ENCODE data around the gene PSMD12. TPM values are rescaled to one million over a fixed set of nuclear protein-coding genes. Genes with fewer than 3 reads are reported as not detected.
"Not testable (repeated sequence)": the region's sequence is repeated elsewhere in the genome, so short reads cannot be mapped to it uniquely, and the experiment has no call there.

Gene PSMD12
- 57.5 TPM for total RNA-seq

- peak; percentile 87 to 91 for DNase-seq (ENCODE audit: low spot score in 2 of 2)
- FAIRE-seq = no peak
Observed at GRCh38 chr17:67366193-67367157, at the start of gene PSMD12. Gene PSMD12 (minus strand): TSS chr17:67366577. CDS start chr17:67366519, 58 bp downstream.

- DNase-seq (ENCODE audit: low spot score in 2 of 2) = no peak
- no peak for FAIRE-seq
Observed at GRCh38 chr17:67415291-67415690, 48.9 kb upstream of the PSMD12 start.

GRCh38 chr17:67414559-67414958 is 48.2 kb upstream of the PSMD12 start:
- DNase-seq (ENCODE audit: low spot score in 2 of 2) = no peak
- FAIRE-seq = no peak

DNA sequence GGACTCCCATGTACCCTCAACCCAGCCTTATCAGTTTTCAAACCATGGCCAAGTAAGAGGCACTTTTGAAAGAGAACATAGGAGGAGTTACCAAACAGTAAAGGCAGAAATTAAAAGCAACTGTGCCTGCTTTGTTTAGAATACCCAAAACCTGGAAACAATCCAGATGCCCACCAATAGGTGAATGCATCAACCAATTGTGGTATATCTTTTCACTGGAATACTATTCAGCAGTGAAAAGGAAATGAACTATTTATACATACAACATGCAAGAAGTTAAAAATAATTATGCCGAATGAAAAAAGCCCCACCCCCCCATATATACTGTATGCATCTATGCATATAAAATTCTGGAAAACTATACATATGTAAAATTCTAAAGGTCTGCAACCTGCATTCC is 47.8 kb upstream of the PSMD12 start:
- no peak for DNase-seq (ENCODE audit: low spot score in 2 of 2)

DNA sequence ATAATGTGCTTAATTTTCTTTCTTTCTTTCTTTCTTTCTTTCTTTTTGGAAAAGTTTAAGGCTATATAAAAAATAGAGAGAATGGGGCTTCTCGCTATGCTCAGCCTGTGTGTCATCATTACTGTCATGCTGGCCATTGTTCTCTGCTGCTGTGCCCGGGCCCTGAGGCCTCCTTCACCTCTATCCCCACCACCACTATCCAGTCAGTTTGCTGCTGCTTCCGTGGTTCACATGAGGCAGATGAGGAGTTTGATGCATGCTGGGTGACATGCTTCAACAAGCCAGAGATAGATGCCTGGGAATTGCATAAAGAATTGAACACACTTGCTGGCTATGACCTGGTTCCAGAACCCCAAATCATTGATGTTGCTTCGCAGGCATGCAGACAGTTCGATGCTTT is 47.0 kb upstream of the PSMD12 start:
- FAIRE-seq (no peak), DNase-seq (ENCODE audit: low spot score in 2 of 2) (no peak)

More for the DNA sequence above, 47.8 kb upstream of the PSMD12 start:
- FAIRE-seq = no peak

GRCh38 chr17:67412941-67413340 is 46.6 kb upstream of the PSMD12 start:
- no peak for DNase-seq (ENCODE audit: low spot score in 2 of 2)
- FAIRE-seq = no peak

- FAIRE-seq (no peak), DNase-seq (ENCODE audit: low spot score in 2 of 2) (no peak)
Observed at GRCh38 chr17:67412032-67412431, 45.7 kb upstream of the PSMD12 start.

- DNase-seq (ENCODE audit: low spot score in 2 of 2) (no peak), FAIRE-seq (no peak)
Observed at GRCh38 chr17:67411397-67411796, 45.0 kb upstream of the PSMD12 start.

DNA sequence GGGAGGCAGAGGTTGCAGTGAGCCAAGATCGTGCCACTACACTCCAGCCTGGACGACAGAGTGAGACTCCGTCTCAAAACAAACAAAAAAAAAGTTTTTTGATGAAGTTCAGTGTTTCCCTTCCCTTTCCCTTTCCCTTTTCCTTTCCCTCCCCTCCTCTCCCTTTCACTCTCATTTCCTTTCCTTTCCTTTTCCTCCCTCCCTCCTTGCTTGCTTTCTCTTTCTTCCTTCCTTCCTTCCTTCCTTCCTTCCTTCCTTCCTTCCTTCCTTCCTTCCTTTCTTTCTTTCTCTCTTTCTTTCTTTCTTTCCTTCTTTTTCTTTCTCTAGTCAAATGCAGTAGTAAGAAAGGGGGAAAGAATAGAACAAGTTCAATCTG is 42.1 kb upstream of the PSMD12 start:
- not testable (repeated sequence) for FAIRE-seq; DNase-seq (ENCODE audit: low spot score in 2 of 2)

- FAIRE-seq (no peak), DNase-seq (ENCODE audit: low spot score in 2 of 2) (no peak)
Observed at GRCh38 chr17:67403483-67403882, 37.1 kb upstream of the PSMD12 start.

GRCh38 chr17:67403065-67403464 is 36.7 kb upstream of the PSMD12 start:
- FAIRE-seq = no peak

GRCh38 chr17:67401598-67402504 is 35.5 kb upstream of the PSMD12 start:
- no peak for FAIRE-seq

More at GRCh38 chr17:67403065-67403464, 36.7 kb upstream of the PSMD12 start:
- DNase-seq (ENCODE audit: low spot score in 2 of 2) = no peak

DNA sequence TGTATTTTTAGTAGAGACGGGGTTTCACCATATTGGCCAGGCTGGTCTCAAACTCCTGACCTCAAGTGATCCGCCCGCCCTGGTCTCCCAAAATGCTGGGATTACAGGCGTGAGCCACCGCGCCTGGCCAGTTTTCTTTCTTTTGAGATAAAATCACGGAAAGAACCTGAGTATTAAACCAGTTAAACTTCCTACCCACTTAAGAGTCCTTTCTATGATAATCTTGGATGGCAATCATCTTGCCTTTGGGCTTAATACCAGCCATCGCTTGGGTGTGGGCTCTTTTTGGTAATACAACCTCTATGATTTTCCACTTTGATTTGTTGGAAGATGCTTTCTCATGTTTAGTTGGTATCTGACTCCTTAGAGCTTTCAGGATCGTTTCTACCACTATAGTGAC is 34.7 kb upstream of the PSMD12 start:
- FAIRE-seq = no peak

More at GRCh38 chr17:67401598-67402504, 35.5 kb upstream of the PSMD12 start:
- no peak for DNase-seq (ENCODE audit: low spot score in 2 of 2)

DNA sequence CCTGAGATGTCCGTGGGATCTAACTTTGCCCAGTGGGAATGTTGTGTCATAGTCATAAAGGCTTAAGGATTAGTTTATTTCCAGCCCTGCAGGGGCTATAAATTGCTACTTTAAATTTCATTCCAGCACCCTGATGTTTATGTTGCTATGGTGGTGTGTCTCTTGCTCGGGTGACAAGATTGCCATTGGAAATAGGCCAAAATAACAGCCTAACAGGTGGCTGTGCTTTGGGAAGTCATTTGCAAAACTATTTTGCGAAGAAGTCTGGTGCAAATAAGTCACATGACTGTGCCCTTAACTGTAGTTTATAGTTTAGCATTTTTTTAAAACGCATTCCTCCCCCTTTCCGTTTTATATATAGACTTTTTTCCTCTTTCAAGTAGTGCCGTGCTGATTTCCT is 33.8 kb upstream of the PSMD12 start:
- no peak for DNase-seq (ENCODE audit: low spot score in 2 of 2)
- FAIRE-seq = no peak

More for the DNA sequence above, 34.7 kb upstream of the PSMD12 start:
- no peak for DNase-seq (ENCODE audit: low spot score in 2 of 2)

- FAIRE-seq (no peak), DNase-seq (ENCODE audit: low spot score in 2 of 2) (no peak)
Observed at GRCh38 chr17:67399676-67400075, 33.3 kb upstream of the PSMD12 start.

- DNase-seq (ENCODE audit: low spot score in 2 of 2) (no peak), FAIRE-seq (no peak)
Observed at GRCh38 chr17:67393809-67394397, 27.5 kb upstream of the PSMD12 start.

DNA sequence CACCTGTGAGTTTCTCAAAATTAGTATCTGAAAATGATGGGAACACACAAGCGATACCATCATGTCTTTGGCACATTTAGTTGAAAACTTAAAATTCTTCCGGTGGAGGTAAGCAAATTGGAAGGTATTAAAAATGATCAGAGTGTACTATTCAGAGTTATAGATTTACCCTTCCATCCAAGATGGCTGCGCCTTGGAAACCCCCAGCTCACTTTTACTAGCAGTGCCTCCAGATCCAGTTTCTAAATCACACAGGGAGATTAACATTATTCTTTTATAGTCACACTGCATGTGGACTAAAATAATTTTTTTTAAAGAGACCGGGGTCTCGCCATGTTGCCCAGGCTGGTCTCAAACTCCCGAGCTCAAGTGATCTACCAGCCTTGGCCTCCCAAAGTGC is 25.7 kb upstream of the PSMD12 start:
- no peak for DNase-seq (ENCODE audit: low spot score in 2 of 2)
- no peak for FAIRE-seq

DNA sequence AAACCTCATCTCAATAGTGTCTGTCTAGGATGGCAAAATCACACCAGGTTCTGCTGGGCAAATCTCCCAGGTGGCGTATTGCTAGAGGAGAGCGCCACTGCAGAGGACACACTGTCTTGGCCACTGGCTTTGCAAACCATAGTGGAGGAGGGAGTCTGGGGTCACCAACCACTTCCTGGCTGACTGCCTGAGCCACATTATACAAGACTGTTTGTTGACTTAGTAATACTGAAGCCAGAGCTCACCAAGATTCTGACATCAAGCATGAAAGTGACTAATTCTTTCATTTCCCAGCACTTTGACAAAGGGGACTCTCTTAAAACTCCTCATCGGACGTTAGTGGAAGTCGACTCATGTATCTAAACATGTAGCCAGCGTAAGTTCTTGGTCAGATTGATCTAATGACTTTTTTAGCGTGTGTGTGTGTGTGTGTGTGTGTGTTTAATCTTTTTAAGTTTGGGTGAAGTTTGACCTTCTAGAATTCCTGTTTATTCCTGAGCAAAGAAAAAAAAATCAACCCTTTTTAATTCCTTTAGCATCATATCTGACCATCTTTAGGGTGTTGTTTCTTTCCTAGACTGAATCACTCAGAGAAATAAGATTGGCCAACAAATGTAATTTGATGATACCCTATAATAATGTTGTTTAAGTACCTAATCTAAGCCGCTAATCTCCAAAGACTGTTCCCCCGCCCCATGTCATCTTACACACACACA is 24.4 kb upstream of the PSMD12 start:
- no peak for FAIRE-seq
- peak in 1 of 2 donors; percentile 40 for DNase-seq (ENCODE audit: low spot score in 2 of 2)

- FAIRE-seq = no peak
- no peak for DNase-seq (ENCODE audit: low spot score in 2 of 2)
Observed at GRCh38 chr17:67390006-67390645, 23.7 kb upstream of the PSMD12 start.

All from frontal cortex (tissue), 4 donors.